Measurements from ENCODE around the gene CLIP2.
"Not testable (repeated sequence)": the region's sequence is repeated elsewhere in the genome, so short reads cannot be mapped to it uniquely, and the experiment has no call there.

CLIP2 gene

DNA sequence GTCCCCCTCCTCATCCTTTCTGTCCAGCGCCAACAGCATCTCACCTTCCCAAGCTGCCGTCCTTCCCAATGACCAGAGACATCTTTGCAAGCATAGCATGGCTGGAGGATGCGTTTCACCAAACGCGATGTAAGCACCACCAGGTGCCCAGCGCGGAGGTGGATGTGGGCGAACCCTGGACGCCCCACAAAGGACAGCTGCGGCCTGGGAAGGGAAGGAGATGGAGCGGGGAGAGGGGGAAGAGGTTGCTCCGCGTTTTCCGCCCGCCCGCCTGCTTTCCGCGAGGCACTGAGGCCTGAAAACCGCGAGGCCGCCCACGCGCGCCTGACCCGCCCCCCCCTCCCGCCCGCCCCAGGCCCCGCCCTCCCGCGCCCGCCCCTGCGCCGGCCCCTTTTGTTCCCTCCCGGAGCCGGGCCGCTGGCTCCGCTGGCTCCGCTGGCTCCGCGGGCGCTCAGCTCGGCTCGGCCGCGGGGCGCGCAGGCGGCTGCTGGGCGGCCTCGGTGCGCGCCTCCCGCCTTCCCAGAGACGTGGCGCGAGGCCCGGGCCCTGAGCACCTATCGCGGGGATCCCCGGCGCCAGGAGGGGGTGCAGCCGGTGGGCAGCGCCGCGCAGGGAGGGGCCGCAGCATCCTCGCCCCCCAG is at the start of gene CLIP2:
TSS of gene CLIP2 (plus strand) at position 390 of the 641 bp plus-strand sequence. CDS start 28,140 bp downstream, outside the sequence.
- DNase-seq (ENCODE audit: low read depth) = no peak
- TF ChIP-seq, protein P1, sequence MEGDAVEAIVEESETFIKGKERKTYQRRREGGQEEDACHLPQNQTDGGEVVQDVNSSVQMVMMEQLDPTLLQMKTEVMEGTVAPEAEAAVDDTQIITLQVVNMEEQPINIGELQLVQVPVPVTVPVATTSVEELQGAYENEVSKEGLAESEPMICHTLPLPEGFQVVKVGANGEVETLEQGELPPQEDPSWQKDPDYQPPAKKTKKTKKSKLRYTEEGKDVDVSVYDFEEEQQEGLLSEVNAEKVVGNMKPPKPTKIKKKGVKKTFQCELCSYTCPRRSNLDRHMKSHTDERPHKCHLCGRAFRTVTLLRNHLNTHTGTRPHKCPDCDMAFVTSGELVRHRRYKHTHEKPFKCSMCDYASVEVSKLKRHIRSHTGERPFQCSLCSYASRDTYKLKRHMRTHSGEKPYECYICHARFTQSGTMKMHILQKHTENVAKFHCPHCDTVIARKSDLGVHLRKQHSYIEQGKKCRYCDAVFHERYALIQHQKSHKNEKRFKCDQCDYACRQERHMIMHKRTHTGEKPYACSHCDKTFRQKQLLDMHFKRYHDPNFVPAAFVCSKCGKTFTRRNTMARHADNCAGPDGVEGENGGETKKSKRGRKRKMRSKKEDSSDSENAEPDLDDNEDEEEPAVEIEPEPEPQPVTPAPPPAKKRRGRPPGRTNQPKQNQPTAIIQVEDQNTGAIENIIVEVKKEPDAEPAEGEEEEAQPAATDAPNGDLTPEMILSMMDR (IDR thresholded peaks at IDR 0.05; ENCODE audit: control insufficient read depth, extremely low read depth, insufficient read depth) = no peak
- peak within 1 kb of the TSS; percentile 53 for H3K4me3 ChIP-seq (ENCODE audit: low read depth, low read length)

GRCh38 chr7:74240482-74240881 is 48.7 kb upstream of the CLIP2 start:
- TF ChIP-seq, protein P1 (IDR thresholded peaks at IDR 0.05; ENCODE audit: control insufficient read depth, extremely low read depth, insufficient read depth) = no peak
- H3K4me3 ChIP-seq (ENCODE audit: low read depth, low read length) = no peak overlapping the region
- DNase-seq (ENCODE audit: low read depth) = no peak

- no peak for DNase-seq (ENCODE audit: low read depth)
- no peak overlapping the region for H3K4me3 ChIP-seq (ENCODE audit: low read depth, low read length)
- TF ChIP-seq, protein P1 (IDR thresholded peaks at IDR 0.05; ENCODE audit: control insufficient read depth, extremely low read depth, insufficient read depth) = no peak
Observed at GRCh38 chr7:74242122-74242443, 47.1 kb upstream of the CLIP2 start.

- no peak overlapping the region for H3K4me3 ChIP-seq (ENCODE audit: low read depth, low read length)
- DNase-seq (ENCODE audit: low read depth) = no peak
- TF ChIP-seq, protein P1 (IDR thresholded peaks at IDR 0.05; ENCODE audit: control insufficient read depth, extremely low read depth, insufficient read depth) = no peak
Observed at GRCh38 chr7:74246497-74246896, 42.7 kb upstream of the CLIP2 start.

DNA sequence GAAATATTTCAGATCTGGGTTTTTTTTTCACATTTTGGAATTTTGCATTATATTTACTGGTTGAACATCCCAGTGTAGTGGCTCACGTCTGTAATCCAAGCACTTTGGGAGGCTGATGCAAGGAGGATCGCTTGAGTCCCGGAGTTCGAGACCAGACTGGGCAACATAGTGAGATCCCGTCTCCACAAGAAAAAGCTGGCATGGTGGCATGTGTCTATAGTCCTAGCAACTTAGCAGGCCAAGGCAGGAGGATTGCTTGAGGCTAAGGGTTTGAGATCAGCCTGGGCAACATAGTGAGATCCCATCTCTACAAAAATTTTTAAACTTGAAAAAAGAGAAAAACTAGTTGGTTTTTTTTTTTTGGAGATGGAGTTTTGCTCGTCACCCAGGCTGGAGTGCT is 41.1 kb upstream of the CLIP2 start:
- H3K4me3 ChIP-seq (ENCODE audit: low read depth, low read length) = no peak overlapping the region
- TF ChIP-seq, protein P1 (IDR thresholded peaks at IDR 0.05; ENCODE audit: control insufficient read depth, extremely low read depth, insufficient read depth) = no peak
- no peak for DNase-seq (ENCODE audit: low read depth)

DNA sequence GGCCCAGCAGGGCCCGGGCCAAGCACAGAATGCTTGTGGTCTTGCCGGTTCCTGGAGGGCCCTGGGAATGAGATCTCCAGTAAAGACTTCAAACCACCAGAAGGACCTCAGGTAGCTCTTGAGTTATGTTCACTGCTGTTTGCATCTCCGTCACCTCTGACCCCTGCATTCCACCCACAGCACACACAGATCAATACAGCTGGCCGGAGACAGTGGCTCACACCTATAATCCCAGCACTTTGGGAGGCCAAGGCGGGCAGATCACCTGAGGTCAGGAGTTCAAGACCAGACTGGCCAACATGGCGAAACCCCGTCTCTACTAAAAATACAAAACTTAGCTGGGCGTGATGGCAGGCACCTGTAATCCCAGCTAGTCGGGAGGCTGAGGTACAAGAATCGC is 40.1 kb upstream of the CLIP2 start:
- H3K4me3 ChIP-seq (ENCODE audit: low read depth, low read length); DNase-seq (ENCODE audit: low read depth): not testable (repeated sequence)

- H3K4me3 ChIP-seq (ENCODE audit: low read depth, low read length) = peak overlapping the region; percentile 89
- TF ChIP-seq, protein P1 (IDR thresholded peaks at IDR 0.05; ENCODE audit: control insufficient read depth, extremely low read depth, insufficient read depth) = no peak
- DNase-seq (ENCODE audit: low read depth) = no peak
Observed at GRCh38 chr7:74252893-74253292, 36.3 kb upstream of the CLIP2 start.
